Peyer's patch (tissue), 4 donors: ENCODE data around the gene FST. TPM values are rescaled to one million over a fixed set of nuclear protein-coding genes. Genes with fewer than 3 reads are reported as not detected.

ENCODE experiments used
- DNase-seq, 3 donors: peaks; one replicate each; pipeline ENCODE4 v3.0.0-alpha.2; 2017 to 2019
- H3K27ac ChIP-seq, 4 donors: fragments of 200-600 bp; sonication (generic); one replicate each; pipeline ENCODE4 v1.5.1; 2016 to 2019
- H3K27me3 ChIP-seq, 2 donors: fragments of 200-600 bp; sonication (generic); one replicate each; pipeline ENCODE4 v1.5.1; 2019
- H3K36me3 ChIP-seq, 3 donors: fragments of 200-600 bp; sonication (generic); one replicate each; pipeline ENCODE4 v1.5.1; 2016 to 2019
- H3K4me1 ChIP-seq, 4 donors: fragments of 200-600 bp; sonication (generic); one replicate each; pipeline ENCODE4 v1.5.1; 2016 to 2019
- H3K4me3 ChIP-seq, 4 donors: fragments of 200-600 bp; sonication (generic); 1 replicate in 3 of 4; 2 replicates in 1 of 4; pipeline ENCODE4 v1.5.1; 2016 to 2019; ENCODE audit warnings: mild to moderate bottlenecking in 1 of 4
- H3K9me3 ChIP-seq, 4 donors: fragments of 200-600 bp; sonication (generic); one replicate each; pipeline ENCODE4 v1.5.1; 2016 to 2019; ENCODE audit warnings: mild to moderate bottlenecking in 1 of 4
- CTCF ChIP-seq, 6 experiments: fragments of 450-650 bp in 4 of 6; fragments of 200-600 bp in 2 of 6; sonication (generic) in 1 of 6; IDR thresholded peaks; one replicate each; pipeline ENCODE4 v1.5.1; 2017 to 2019; ENCODE audit warnings: antibody characterized with exemption in 6 of 6, mild to moderate bottlenecking in 3 of 6, moderate library complexity in 1 of 6
- POLR2A ChIP-seq, 2 donors: fragments of 450-650 bp; IDR thresholded peaks; one replicate each; pipeline ENCODE4 v1.5.1; 2017; ENCODE audit warnings: antibody characterized with exemption in 2 of 2, mild to moderate bottlenecking in 2 of 2, moderate library complexity in 2 of 2
- total RNA-seq, 4 donors: library from RNA; depleted of rRNA; stranded (reverse); fragments of >200 nt; gene quantifications; one replicate each; pipeline ENCODE4 v1.1.0, GENCODE V29; 2016

FST gene
- total RNA-seq, 4 donors from 2014 or later = 3.5 to 47.0 (median 10.9) TPM

DNA sequence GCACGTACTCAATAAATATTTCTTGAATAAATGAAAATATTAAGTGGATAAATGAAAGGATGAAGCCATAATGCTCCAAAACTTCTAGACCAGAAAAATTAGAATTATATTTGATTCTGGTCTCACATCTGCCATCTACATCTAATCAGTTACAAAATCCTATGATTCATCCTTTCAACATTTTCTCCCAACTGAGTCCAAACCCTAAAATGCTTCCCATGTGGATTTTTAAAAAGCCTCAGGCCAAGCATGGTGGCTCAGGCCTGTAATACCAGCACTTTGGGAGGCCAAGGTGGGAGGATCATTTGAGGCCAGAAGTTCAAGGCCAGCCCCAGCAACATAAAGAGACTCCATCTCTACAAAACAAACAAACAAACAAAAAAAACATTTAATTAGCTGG, 31.6 kb upstream of the FST start:
- TF ChIP-seq CTCF (IDR thresholded peaks at IDR 0.05) = no peak
- no peak for TF ChIP-seq POLR2A (IDR thresholded peaks at IDR 0.05)
- Histone ChIP-seq H3K27ac (no peak overlapping the region), H3K36me3 (no peaks in the 10 kb centered on the region), H3K4me3 (no peak overlapping the region), H3K27me3 (no peaks in the 10 kb centered on the region), H3K4me1 (no peaks in the 10 kb centered on the region), H3K9me3 (no peaks in the 10 kb centered on the region)
- DNase-seq = no peak

- no peak for DNase-seq
- Histone ChIP-seq H3K4me3 (no peak overlapping the region), H3K27ac (no peak overlapping the region), H3K9me3 (no peaks in the 10 kb centered on the region), H3K36me3 (no peaks in the 10 kb centered on the region), H3K27me3 (no peaks in the 10 kb centered on the region), H3K4me1 (no peaks in the 10 kb centered on the region)
- TF ChIP-seq CTCF (IDR thresholded peaks at IDR 0.05) = no peak
- no peak for TF ChIP-seq POLR2A (IDR thresholded peaks at IDR 0.05)
Measured at GRCh38 chr5:53453898-53454718, 26.3 kb upstream of the FST start.

GRCh38 chr5:53454719-53455000, 25.8 kb upstream of the FST start:
- Histone ChIP-seq H3K27ac (no peak overlapping the region), H3K27me3 (no peaks in the 10 kb centered on the region), H3K4me3 (no peak overlapping the region), H3K4me1 (no peaks in the 10 kb centered on the region), H3K9me3 (no peaks in the 10 kb centered on the region), H3K36me3 (no peaks in the 10 kb centered on the region)
- no peak for TF ChIP-seq CTCF (IDR thresholded peaks at IDR 0.05)
- no peak for TF ChIP-seq POLR2A (IDR thresholded peaks at IDR 0.05)
- DNase-seq = no peak

- no peaks in the 10 kb centered on the region for H3K9me3 ChIP-seq
- no peak overlapping the region for H3K4me3 ChIP-seq
- no peak for DNase-seq
- TF ChIP-seq POLR2A (IDR thresholded peaks at IDR 0.05) = no peak
- no peak for TF ChIP-seq CTCF (IDR thresholded peaks at IDR 0.05)
- no peaks in the 10 kb centered on the region for H3K27me3 ChIP-seq
- no peaks in the 10 kb centered on the region for H3K4me1 ChIP-seq
- H3K36me3 ChIP-seq = no peaks in the 10 kb centered on the region
- H3K27ac ChIP-seq = no peak overlapping the region
Measured at GRCh38 chr5:53456366-53456765, 24.1 kb upstream of the FST start.

GRCh38 chr5:53463909-53464621, 16.4 kb upstream of the FST start:
- no peak overlapping the region for H3K4me3 ChIP-seq
- DNase-seq = no peak
- TF ChIP-seq POLR2A (IDR thresholded peaks at IDR 0.05) = no peak
- no peak for TF ChIP-seq CTCF (IDR thresholded peaks at IDR 0.05)
- H3K4me1 ChIP-seq = no peaks in the 10 kb centered on the region
- H3K9me3 ChIP-seq = no peaks in the 10 kb centered on the region
- no peaks in the 10 kb centered on the region for H3K27me3 ChIP-seq
- H3K27ac ChIP-seq = no peak overlapping the region
- no peaks in the 10 kb centered on the region for H3K36me3 ChIP-seq
